ENCODE results near the gene CACNA1F. TPM values are rescaled to one million over a fixed set of nuclear protein-coding genes. Genes with fewer than 3 reads are reported as not detected.

The CACNA1F gene
- total and polyA plus RNA-seq, 9 of the 15 experiments (the other 6 are each of a cell fraction or from before 2014, with no cell fraction given), result under 0.01 to 0.41 (median 0.03) TPM; not detected in 3

- DNase-seq (ENCODE audit: extremely low read depth in 1 of 4, low spot score in 3 of 4) (no peak), FAIRE-seq (no peak), ATAC-seq (no peak)
- H3K36me3 ChIP-seq (ENCODE audit: control insufficient read depth, insufficient read depth, low read length), result peaks cover 39% of the 10 kb centered on the region; the same call in 2 of the 3 replicates
- H3K9ac ChIP-seq (ENCODE audit: insufficient read depth in 1 of 2, low read depth in 2 of 2, low read length in 2 of 2), result peak overlapping the region in 1 of 2 experiments; percentile 45; a peak in 1 of 4 replicates
- in situ Hi-C loops (cut with MboI), result no loop called here
- no TSS peak for BruUV-seq (replicated peaks)
- H3K9me3 ChIP-seq (replicated peaks; ENCODE audit: control insufficient read depth, insufficient read depth, low read depth, low read length), result no peaks in the 10 kb centered on the region
- no peaks in the 10 kb centered on the region for H3K9me1 ChIP-seq (ENCODE audit: control insufficient read depth, insufficient read depth, low read length)
- H3K4me1 ChIP-seq (replicated peaks in 1 of 2; ENCODE audit: control insufficient read depth in 2 of 2, insufficient read depth in 2 of 2, low read length in 2 of 2), result peaks cover 12 to 38% of the 10 kb centered on the region in 2 experiments; a peak in 4 of 5 replicates
- H2AFZ ChIP-seq (ENCODE audit: low read depth, low read length), result no peak overlapping the region
- H3K79me2 ChIP-seq (ENCODE audit: control insufficient read depth, insufficient read depth, low read length), result no peaks in the 10 kb centered on the region; the same call in 2 of the 3 replicates
- ChIA-PET POLR2A (interaction anchor here (0.9 to 2.4 kb wide), 6 partner anchors 8 to 24 kb away, joined by 3 to 10 read pairs (median 4); no protein-coding TSS in a partner anchor), CTCF (ENCODE audit: low intra/inter-chr PET ratio) (no interaction called here)
- H3K4me3 ChIP-seq, result no peak overlapping the region
- no peak overlapping the region for H3K4me2 ChIP-seq (ENCODE audit: insufficient read depth, low read length)
- intact Hi-C loops (cut with micrococcal nuclease), result no loop called here
- no peak overlapping the region for H3K27ac ChIP-seq (ENCODE audit: extremely low read depth, low read depth, low read length)
- H3K27me3 ChIP-seq (ENCODE audit: control insufficient read depth in 2 of 2, insufficient read depth in 2 of 2, low read length in 2 of 2), result no peaks in the 10 kb centered on the region
- no peaks in the 10 kb centered on the region for H4K20me1 ChIP-seq (replicated peaks; ENCODE audit: control insufficient read depth, insufficient read depth, low read length)
- 77% methylated on average over 5 of the region's 6 CpGs for WGBS (ENCODE audit: insufficient coverage, low coverage, missing lambda C conversion rate)
- TF ChIP-seq E4F1 (CRISPR knock-in tag; IDR thresholded peaks at IDR 0.05; ENCODE audit: borderline replicate concordance) (no peak), ZFP1 (CRISPR knock-in tag; IDR thresholded peaks at IDR 0.05) (no peak), ZNF561 (CRISPR knock-in tag; conservative IDR thresholded peaks at IDR 0.05) (no peak), HIVEP1 (CRISPR knock-in tag; IDR thresholded peaks at IDR 0.05) (no peak), ILF3 (IDR thresholded peaks at IDR 0.05; ENCODE audit: borderline replicate concordance) (no peak), NKRF (IDR thresholded peaks at IDR 0.05; ENCODE audit: borderline replicate concordance) (no peak), ZNF282 (CRISPR knock-in tag; IDR thresholded peaks at IDR 0.05) (no peak), PURB (CRISPR knock-in tag; IDR thresholded peaks at IDR 0.05; ENCODE audit: low read depth) (no peak), THRB (CRISPR knock-in tag; conservative IDR thresholded peaks at IDR 0.05) (no peak), ZNF197 (CRISPR knock-in tag; IDR thresholded peaks at IDR 0.05; ENCODE audit: low read depth) (no peak)
- TF ChIP-seq, protein P1, sequence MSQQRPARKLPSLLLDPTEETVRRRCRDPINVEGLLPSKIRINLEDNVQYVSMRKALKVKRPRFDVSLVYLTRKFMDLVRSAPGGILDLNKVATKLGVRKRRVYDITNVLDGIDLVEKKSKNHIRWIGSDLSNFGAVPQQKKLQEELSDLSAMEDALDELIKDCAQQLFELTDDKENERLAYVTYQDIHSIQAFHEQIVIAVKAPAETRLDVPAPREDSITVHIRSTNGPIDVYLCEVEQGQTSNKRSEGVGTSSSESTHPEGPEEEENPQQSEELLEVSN (IDR thresholded peaks at IDR 0.05; ENCODE audit: borderline replicate concordance in 1 of 2, extremely low read depth in 1 of 2, insufficient read depth in 1 of 2, insufficient read length in 1 of 2, low read depth in 1 of 2, low read length in 1 of 2, poor library complexity in 1 of 2, severe bottlenecking in 1 of 2), result no peak
- TF ChIP-seq, protein P2, sequence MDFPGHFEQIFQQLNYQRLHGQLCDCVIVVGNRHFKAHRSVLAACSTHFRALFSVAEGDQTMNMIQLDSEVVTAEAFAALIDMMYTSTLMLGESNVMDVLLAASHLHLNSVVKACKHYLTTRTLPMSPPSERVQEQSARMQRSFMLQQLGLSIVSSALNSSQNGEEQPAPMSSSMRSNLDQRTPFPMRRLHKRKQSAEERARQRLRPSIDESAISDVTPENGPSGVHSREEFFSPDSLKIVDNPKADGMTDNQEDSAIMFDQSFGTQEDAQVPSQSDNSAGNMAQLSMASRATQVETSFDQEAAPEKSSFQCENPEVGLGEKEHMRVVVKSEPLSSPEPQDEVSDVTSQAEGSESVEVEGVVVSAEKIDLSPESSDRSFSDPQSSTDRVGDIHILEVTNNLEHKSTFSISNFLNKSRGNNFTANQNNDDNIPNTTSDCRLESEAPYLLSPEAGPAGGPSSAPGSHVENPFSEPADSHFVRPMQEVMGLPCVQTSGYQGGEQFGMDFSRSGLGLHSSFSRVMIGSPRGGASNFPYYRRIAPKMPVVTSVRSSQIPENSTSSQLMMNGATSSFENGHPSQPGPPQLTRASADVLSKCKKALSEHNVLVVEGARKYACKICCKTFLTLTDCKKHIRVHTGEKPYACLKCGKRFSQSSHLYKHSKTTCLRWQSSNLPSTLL (IDR thresholded peaks at IDR 0.05), result no peak
These were observed 15.9 kb upstream of the CACNA1F start for GRCh38 chrX:49249071-49249470.
